ENCODE data around the gene RANBP3.
"Not testable (repeated sequence)": the region's sequence is repeated elsewhere in the genome, so short reads cannot be mapped to it uniquely, and the experiment has no call there.

The RANBP3 gene

DNA sequence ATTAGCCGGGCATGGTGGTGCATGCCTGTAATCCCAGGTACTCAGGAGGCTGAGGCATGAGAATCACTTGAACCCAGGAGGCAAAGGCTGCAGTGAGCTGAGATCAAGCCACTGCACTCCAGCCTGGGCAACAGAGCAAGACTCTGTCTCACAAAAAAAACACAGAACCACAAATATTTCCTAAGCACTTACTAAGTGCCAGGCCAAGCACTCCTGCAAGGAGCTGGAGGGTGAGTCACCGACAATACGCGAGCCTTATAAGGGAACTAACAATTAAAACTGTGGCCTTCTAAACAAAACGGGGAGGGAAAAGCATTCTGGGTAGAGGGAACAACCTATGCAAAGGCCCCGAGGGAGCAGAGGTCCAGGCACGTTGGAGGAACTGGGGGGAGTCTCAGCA is 103.4 kb downstream of the RANBP3 start:
- not testable (repeated sequence) for H3K9ac ChIP-seq (ENCODE audit: low read depth, low read length); H3K27me3 ChIP-seq (ENCODE audit: control insufficient read depth, insufficient read depth, low read length); H3K4me3 ChIP-seq (ENCODE audit: low read depth, low read length); H3K9me3 ChIP-seq (ENCODE audit: control insufficient read depth, insufficient read depth, low read length); H3K36me3 ChIP-seq (ENCODE audit: control insufficient read depth, insufficient read depth, low read length); H3K4me1 ChIP-seq (ENCODE audit: control insufficient read depth, insufficient read depth, low read length)

DNA sequence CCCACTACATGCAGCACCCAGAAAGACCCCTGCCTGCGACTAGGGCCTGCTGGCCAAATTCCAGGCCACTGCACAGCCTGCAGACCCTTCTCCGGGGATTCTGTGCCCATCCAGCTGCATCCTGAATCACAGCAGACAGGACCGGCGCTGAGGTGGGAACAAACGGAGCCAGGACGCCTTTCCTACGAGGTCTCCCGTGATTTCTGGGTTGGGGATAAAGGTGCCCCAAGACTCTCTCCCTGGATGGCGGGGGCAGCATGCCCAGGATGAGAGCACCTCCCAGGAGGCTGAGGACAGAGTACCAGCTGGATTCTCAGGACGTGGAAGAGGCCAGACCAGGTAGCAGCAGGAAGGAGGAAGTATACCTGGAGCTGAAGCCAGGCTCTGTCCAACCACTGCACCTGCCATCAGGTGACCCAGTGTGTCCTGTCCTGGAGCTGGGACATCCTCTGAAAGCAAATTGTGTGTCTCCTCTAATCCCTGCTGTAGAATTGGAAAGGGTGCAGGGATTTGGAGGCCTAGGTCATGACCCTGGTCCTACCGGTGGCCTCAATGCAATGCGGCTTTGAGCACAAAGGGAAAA is 104.2 kb downstream of the RANBP3 start:
- Histone ChIP-seq H3K36me3 (ENCODE audit: control insufficient read depth, insufficient read depth, low read length) (no peaks in the 10 kb centered on the region), H3K9ac (ENCODE audit: low read depth, low read length) (no peak overlapping the region), H3K4me1 (ENCODE audit: control insufficient read depth, insufficient read depth, low read length) (no peaks in the 10 kb centered on the region), H3K27me3 (ENCODE audit: control insufficient read depth, insufficient read depth, low read length) (no peaks in the 10 kb centered on the region), H3K9me3 (ENCODE audit: control insufficient read depth, insufficient read depth, low read length) (no peaks in the 10 kb centered on the region), H3K4me3 (ENCODE audit: low read depth, low read length) (no peak overlapping the region)

DNA sequence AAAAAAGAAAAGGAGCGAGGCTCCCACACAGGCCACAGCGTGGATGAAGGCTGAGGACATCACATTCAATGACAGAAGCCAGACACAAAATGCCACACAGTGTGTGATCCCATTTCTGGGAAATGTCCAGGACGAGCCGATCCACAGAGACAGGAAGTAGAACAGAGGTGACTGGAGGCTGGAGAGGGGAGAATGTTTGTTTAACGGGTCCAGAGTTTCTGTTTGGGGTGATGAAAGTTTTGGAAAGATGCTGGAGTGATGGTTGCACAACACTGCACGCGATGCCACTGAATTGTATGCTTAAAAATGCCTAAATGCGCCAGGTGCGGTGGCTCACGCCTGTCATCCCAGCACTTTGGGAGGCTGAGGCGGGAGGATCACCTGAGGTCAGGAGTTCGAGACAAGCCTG is 107.0 kb downstream of the RANBP3 start:
- Histone ChIP-seq H3K4me3 (ENCODE audit: low read depth, low read length) (no peak overlapping the region), H3K4me1 (ENCODE audit: control insufficient read depth, insufficient read depth, low read length) (no peaks in the 10 kb centered on the region), H3K27me3 (ENCODE audit: control insufficient read depth, insufficient read depth, low read length) (no peaks in the 10 kb centered on the region), H3K9ac (ENCODE audit: low read depth, low read length) (no peak overlapping the region), H3K36me3 (ENCODE audit: control insufficient read depth, insufficient read depth, low read length) (no peaks in the 10 kb centered on the region), H3K9me3 (ENCODE audit: control insufficient read depth, insufficient read depth, low read length) (no peaks in the 10 kb centered on the region)

DNA sequence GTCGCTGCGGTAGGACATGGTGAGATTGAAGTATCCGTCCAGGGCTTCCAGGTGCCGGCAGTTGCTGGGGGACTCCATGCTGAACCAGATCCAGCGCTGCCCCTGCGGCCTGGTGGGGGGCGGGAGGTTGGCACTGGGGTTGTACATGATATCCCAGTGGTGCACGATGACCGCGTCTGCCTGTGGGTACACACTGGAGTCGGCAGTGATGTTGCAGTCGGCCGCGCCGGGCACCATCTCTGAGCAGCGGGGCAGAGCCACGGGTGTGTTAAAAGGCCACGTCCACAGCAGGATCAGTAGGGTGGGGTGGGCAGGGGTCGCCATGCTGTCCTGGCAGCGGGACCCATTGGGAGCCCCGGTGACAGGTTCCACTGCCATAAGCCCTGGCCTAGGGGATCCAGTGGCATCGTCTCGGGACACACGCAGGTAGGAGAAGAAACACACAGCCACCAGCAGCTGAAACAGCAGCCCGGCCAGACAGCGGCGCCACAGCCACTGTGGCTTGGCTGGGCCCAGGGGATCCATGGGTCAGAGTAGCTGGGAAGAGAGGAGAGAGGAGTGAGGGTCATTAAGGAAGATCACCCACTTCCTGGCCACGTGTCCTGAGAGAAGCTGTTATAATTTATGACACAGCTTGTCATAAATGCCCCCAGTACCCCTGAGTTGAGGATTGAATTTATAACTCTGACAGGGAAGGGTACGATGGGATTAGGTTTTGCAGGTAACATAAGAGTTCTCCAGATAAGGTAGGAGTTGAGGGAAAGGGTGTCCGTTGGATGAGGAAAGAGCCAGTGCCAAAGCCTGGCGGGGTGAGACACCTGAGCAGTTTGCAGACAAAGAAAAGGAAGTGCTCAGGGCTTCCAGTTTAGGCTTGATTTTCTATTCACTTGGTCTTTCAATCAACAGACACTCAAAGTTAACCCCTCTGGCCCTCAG is 110.5 kb downstream of the RANBP3 start:
- Histone ChIP-seq H3K9me3 (ENCODE audit: control insufficient read depth, insufficient read depth, low read length) (no peaks in the 10 kb centered on the region), H3K36me3 (ENCODE audit: control insufficient read depth, insufficient read depth, low read length) (peaks cover 2% of the 10 kb centered on the region), H3K4me1 (ENCODE audit: control insufficient read depth, insufficient read depth, low read length) (no peaks in the 10 kb centered on the region), H3K9ac (ENCODE audit: low read depth, low read length) (no peak overlapping the region), H3K4me3 (ENCODE audit: low read depth, low read length) (no peak overlapping the region), H3K27me3 (ENCODE audit: control insufficient read depth, insufficient read depth, low read length) (no peaks in the 10 kb centered on the region)

All from iPS-15b (cell line).